Stomach (tissue), 9 donors: ENCODE measurements around the gene BCKDK. TPM values are rescaled to one million over a fixed set of nuclear protein-coding genes. Genes with fewer than 3 reads are reported as not detected.
"Not testable (repeated sequence)": the region's sequence is repeated elsewhere in the genome, so short reads cannot be mapped to it uniquely, and the experiment has no call there.

Source experiments
- DNase-seq, 2 donors: peaks; one replicate each; pipeline versions ENCODE4 v3.0.0 to v3.0.0-alpha.2; 2013 to 2019
- H3K27ac ChIP-seq, 5 donors: fragments of 200-600 bp in 4 of 5; sonication (generic) in 4 of 5; one replicate each; pipeline ENCODE4 v1.5.1; 2013 to 2019; ENCODE audit warnings: mild to moderate bottlenecking in 1 of 5, moderate library complexity in 1 of 5
- H3K27me3 ChIP-seq, 3 donors: fragments of 200-600 bp; sonication (generic); one replicate each; pipeline ENCODE4 v1.5.1; 2017 to 2019; ENCODE audit warnings: mixed run types in 1 of 3
- H3K36me3 ChIP-seq, 4 donors: fragments of 200-600 bp; sonication (generic); 1 replicate in 3 of 4; 2 replicates in 1 of 4; pipeline ENCODE4 v1.5.1; 2016 to 2019
- H3K4me1 ChIP-seq, 4 donors: fragments of 200-600 bp; sonication (generic); one replicate each; pipeline ENCODE4 v1.5.1; 2016 to 2019
- H3K4me3 ChIP-seq, 4 donors: fragments of 200-600 bp; sonication (generic) in 3 of 4; one replicate each; pipeline ENCODE4 v1.5.1; 2016 to 2019; ENCODE audit warnings: mild to moderate bottlenecking in 1 of 4
- H3K9me3 ChIP-seq, 4 donors: fragments of 200-600 bp; sonication (generic); one replicate each; pipeline ENCODE4 v1.5.1; 2016 to 2019
- EP300 ChIP-seq: sonication (generic); formaldehyde crosslinking; IDR thresholded peaks from one replicate; pipeline ENCODE4 v1.6.1; 2017; ENCODE audit warnings: antibody characterized with exemption
- POLR2A ChIP-seq, 4 donors: fragments of 450-650 bp; IDR thresholded peaks; one replicate each; pipeline ENCODE4 v1.6.1; 2016; ENCODE audit warnings: antibody characterized with exemption in 4 of 4, control low read depth in 2 of 4, mild to moderate bottlenecking in 1 of 4, moderate library complexity in 1 of 4
- POLR2AphosphoS5 ChIP-seq, 3 donors: sonication (generic); formaldehyde crosslinking; IDR thresholded peaks; one replicate each; pipeline ENCODE4 v1.6.1; 2016; ENCODE audit warnings: antibody characterized with exemption in 3 of 3
- WGBS, 5 donors: extraction: QIAGEN DNeasy Blood & Tissue Kit in 3 of 5; methylation state at CpG; one replicate each; pipeline versions ENCODE4 v1.1.5 to v1.1.7; 2013 to 2018; 5-methylcytosine and 5-hydroxymethylcytosine counted together
- intact Hi-C: fragments of 100-400 bp; cut with DNase I; formaldehyde crosslinking; loops from one replicate; pipeline ENCODE4 v1.15.1; 2023; ENCODE audit warnings: low total_unique reads
- polyA plus RNA-seq, 3 donors: library from polyadenylated mRNA; stranded (reverse); fragments of 200-250 nt; gene quantifications; one replicate each; pipeline ENCODE4 v1.2.3, GENCODE V29; 2013
- total RNA-seq, 5 donors: library from RNA; depleted of rRNA; stranded (reverse); fragments of >200 nt; gene quantifications; one replicate each; pipeline versions ENCODE4 v1.1.0 to v1.2.3, GENCODE V29; 2014 to 2016
- TF ChIP-seq, protein P1 (sequence below), 7 experiments: fragments of 450-650 bp in 4 of 7; fragments of 200-600 bp in 3 of 7; sonication (generic) in 3 of 7; IDR thresholded peaks; one replicate each; pipeline ENCODE4 v1.5.1; 2016 to 2019; ENCODE audit warnings: antibody characterized with exemption in 7 of 7, control low read depth in 2 of 7, mild to moderate bottlenecking in 1 of 7
- donor health status: healthy with polysubstance abuse.
- donor health status: Bipolar disorder and iron deficiency.
- donor health status: healthy.

Gene BCKDK
- total and polyA plus RNA-seq, 8 donors = 11.0 to 197 (median 37.5) TPM

DNA sequence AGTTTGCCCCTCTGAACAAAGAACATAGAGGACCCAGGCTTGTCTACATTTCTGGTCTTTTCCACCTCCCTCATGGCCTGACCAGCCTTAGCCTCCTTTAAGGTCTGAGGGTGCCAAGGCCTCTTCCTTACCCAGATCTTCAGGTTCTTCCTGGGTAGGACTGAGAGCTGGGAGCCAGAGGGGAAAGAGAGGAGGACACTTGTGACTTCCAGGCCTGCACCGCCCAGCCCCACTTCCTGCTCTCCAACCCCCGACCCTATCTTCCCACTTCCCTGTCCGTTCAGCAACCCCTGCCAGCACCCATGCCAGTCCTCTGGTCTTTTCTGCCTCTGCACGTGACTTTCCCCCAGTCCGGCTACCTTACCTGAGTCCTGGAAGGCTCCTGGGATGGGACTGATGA is 41.1 kb downstream of the BCKDK start:
- intact Hi-C loops = no loop called here
- no peak for DNase-seq
- no peak for TF ChIP-seq POLR2A (IDR thresholded peaks at IDR 0.05)
- TF ChIP-seq EP300 = no peak
- TF ChIP-seq, protein P1, sequence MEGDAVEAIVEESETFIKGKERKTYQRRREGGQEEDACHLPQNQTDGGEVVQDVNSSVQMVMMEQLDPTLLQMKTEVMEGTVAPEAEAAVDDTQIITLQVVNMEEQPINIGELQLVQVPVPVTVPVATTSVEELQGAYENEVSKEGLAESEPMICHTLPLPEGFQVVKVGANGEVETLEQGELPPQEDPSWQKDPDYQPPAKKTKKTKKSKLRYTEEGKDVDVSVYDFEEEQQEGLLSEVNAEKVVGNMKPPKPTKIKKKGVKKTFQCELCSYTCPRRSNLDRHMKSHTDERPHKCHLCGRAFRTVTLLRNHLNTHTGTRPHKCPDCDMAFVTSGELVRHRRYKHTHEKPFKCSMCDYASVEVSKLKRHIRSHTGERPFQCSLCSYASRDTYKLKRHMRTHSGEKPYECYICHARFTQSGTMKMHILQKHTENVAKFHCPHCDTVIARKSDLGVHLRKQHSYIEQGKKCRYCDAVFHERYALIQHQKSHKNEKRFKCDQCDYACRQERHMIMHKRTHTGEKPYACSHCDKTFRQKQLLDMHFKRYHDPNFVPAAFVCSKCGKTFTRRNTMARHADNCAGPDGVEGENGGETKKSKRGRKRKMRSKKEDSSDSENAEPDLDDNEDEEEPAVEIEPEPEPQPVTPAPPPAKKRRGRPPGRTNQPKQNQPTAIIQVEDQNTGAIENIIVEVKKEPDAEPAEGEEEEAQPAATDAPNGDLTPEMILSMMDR (IDR thresholded peaks at IDR 0.05) = no peak
- TF ChIP-seq POLR2AphosphoS5 (IDR thresholded peaks at IDR 0.05) = no peak
- Histone ChIP-seq H3K27ac (peak overlapping the region in 1 of 5 donors; percentile 17), H3K9me3 (no peaks in the 10 kb centered on the region), H3K27me3 (peaks cover 0 to 49% (median 7%) of the 10 kb centered on the region in 3 donors), H3K36me3 (no peaks in the 10 kb centered on the region), H3K4me3 (no peak overlapping the region), H3K4me1 (peaks cover 0 to 16% (median 10%) of the 10 kb centered on the region in 4 donors)
- 72 to 80% (median 77%) methylated on average over 5 of the region's 5 CpGs for WGBS, 5 donors

DNA sequence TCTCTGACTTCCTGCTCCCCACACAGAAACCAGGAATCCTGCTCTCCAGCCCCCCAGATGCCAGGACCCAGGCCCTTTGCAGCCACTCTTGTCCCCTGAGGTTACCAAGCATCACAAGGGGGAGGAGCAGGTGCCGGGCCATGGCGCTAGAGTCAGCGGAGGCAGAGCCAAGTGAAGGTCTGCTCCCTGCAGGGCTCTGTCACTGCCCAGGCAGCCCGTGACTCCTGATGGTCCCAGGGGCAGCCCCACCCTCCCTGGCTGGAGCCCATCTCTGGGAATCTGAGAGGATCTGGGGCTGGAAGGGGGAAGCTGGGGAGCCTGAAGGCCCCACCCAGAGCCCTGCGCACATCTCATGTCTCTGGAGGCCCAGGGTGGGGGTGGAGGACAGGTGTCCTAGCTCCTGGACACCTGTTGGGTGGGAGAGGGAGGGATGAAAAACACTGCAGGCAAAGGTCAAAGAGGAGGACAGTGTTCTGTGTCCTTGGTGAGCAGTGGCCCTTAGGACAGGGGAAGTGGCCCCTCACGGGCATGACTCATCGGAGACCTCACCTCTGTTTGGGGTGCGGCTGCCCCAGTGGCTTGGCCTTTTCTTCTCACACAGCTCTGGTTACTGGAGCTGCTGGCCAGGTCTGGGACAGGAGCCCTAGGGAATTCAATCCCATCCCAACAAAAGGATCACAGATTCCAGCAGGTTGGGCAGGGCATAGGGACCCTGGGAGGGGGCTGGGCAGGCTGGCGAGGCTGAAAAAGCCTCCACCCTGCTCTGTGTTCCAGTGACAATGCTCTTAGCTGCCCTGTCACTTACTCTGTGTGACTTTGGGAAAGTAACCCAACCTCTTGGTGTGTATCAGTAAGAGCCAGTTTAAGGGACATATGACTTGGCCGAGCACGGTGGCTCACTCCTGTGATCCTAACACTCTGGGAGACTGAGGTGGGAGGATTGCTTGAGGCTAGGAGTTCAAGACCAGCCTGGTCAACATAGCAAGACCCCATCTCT is 42.0 kb downstream of the BCKDK start, which contains the start of gene PRSS36:
Gene PRSS36 (minus strand): TSS at position 173 of the 997 bp plus-strand sequence. CDS start 31 bp downstream, at position 142.
- WGBS, 5 donors = 69 to 77% (median 74%) methylated on average over 8 to 11 of the region's 11 CpGs
- peak within 1 kb of the TSS in 1 of 5 donors; percentile 17 for H3K27ac ChIP-seq
- intact Hi-C loops = no loop called here
- H3K4me1 ChIP-seq = peaks cover 0 to 16% (median 10%) of the 10 kb centered on the region in 4 donors
- no peak for DNase-seq
- H3K9me3 ChIP-seq = no peaks in the 10 kb centered on the region
- H3K27me3 ChIP-seq = peaks cover 0 to 49% (median 7%) of the 10 kb centered on the region in 3 donors
- no peak within 1 kb of the TSS for H3K4me3 ChIP-seq
- TF ChIP-seq, protein P1 (IDR thresholded peaks at IDR 0.05) = no peak
- no peak for TF ChIP-seq EP300
- no peak for TF ChIP-seq POLR2AphosphoS5 (IDR thresholded peaks at IDR 0.05)
- TF ChIP-seq POLR2A (IDR thresholded peaks at IDR 0.05) = no peak
- H3K36me3 ChIP-seq = no peaks in the 10 kb centered on the region

DNA sequence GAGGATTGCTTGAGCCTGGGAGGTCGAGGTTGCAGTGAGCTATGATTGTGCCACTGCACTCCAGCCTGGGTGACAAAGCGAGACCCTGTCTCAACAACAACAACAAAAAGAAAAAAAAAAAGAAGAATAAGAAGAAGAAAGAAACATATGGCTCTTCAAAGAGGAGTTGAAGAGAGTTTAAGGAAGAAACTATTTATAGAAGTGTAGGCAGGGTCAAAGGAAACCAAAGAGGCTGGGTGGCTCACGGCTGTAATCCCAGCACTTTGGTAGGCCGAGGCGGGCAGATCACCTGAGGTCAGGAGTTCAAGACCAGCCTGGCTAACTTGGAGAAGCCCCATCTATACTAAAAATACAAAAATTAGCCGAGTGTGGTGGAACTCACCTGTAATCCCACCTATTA is 42.8 kb downstream of the BCKDK start:
- Histone ChIP-seq H3K27me3 (peaks cover 0 to 44% (median 7%) of the 10 kb centered on the region in 3 donors), H3K4me1 (peaks cover 0 to 16% (median 10%) of the 10 kb centered on the region in 4 donors)
- DNase-seq, H3K4me3 ChIP-seq, intact Hi-C loops, H3K9me3 ChIP-seq, H3K36me3 ChIP-seq, H3K27ac ChIP-seq: not testable (repeated sequence)
- WGBS, 5 donors = 73 to 90% (median 79%) methylated on average over 6 of the region's 6 CpGs

DNA sequence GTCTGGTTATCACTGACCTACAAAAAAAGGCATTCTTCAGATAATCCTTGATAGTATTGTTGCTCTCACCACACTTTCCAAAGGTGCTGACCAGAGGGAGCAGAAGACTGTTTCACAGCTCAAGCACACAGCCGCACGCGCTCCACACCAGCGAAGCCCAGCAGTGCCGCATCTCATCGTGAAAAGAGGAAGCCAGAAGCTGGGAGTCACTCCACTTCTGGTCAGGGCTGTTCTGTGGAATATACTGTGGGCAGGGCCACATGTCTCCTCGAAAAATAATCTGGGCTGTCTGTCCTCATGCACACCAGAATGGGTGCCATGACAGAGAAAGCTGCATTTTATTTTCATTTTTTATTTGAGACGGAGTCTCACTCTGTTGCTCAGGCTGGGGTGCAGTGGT is 49.0 kb downstream of the BCKDK start:
- intact Hi-C loops = no loop called here
- no peak overlapping the region for H3K4me3 ChIP-seq
- no peak for DNase-seq

More for the DNA sequence above, 49.0 kb downstream of the BCKDK start:
- Histone ChIP-seq H3K9me3 (no peaks in the 10 kb centered on the region), H3K4me1 (peaks cover 0 to 10% (median 3%) of the 10 kb centered on the region in 4 donors), H3K36me3 (no peaks in the 10 kb centered on the region), H3K27ac (no peak overlapping the region), H3K27me3 (peaks cover 0 to 14% (median 0%) of the 10 kb centered on the region in 3 donors)
- TF ChIP-seq POLR2A (IDR thresholded peaks at IDR 0.05) (no peak), POLR2AphosphoS5 (IDR thresholded peaks at IDR 0.05) (no peak), EP300 (no peak)
- TF ChIP-seq, protein P1 (IDR thresholded peaks at IDR 0.05) = no peak
- 16 to 33% (median 27%) methylated on average over 8 of the region's 8 CpGs for WGBS, 5 donors

Other genes starting within 250 kb of the BCKDK start
- gene BCL7C, start 214.3 kb upstream of the BCKDK start, total RNA-seq = 10 to 100 TPM; 12.2 to 44.6 (median 21.6) TPM
- gene BCL7C, start 214.3 kb upstream of the BCKDK start, polyA plus RNA-seq = 10 to 100 TPM; 39.5 to 58.2 (median 48.4) TPM
- 1 to 10 TPM in 1 of 5 donors, under 1 TPM in 2, not detected in 2; 0.29 to 2.3 (median 0.55) TPM for gene CTF1, start 211.8 kb upstream of the BCKDK start, total RNA-seq
- 1 to 10 TPM; 2.1 to 4.5 (median 2.9) TPM for gene CTF1, start 211.8 kb upstream of the BCKDK start, polyA plus RNA-seq
- 100 to 1,000 TPM in 1 of 5 donors, 10 to 100 TPM in 1, 1 to 10 TPM in 3; 6.7 to 252 (median 9.7) TPM for gene FBXL19, start 184.8 kb upstream of the BCKDK start, total RNA-seq
- gene FBXL19, start 184.8 kb upstream of the BCKDK start, polyA plus RNA-seq = 10 to 100 TPM in 1 of 3 donors, 1 to 10 TPM in 2; 5.8 to 12.7 (median 8.2) TPM
- 10 to 100 TPM in 2 of 5 donors, 1 to 10 TPM in 2, not detected in 1; 6.7 to 14.0 (median 11.2) TPM for gene ORAI3, start 159.3 kb upstream of the BCKDK start, total RNA-seq
- gene ORAI3, start 159.3 kb upstream of the BCKDK start, polyA plus RNA-seq = 10 to 100 TPM in 2 of 3 donors, 1 to 10 TPM in 1; 7.8 to 26.0 (median 10.5) TPM
- 10 to 100 TPM in 3 of 5 donors, 1 to 10 TPM in 2; 4.4 to 22.2 (median 19.2) TPM for gene SETD1A, start 150.6 kb upstream of the BCKDK start, total RNA-seq
- 1 to 10 TPM; 5.2 to 7.5 (median 5.9) TPM for gene SETD1A, start 150.6 kb upstream of the BCKDK start, polyA plus RNA-seq
- gene HSD3B7, start 123.2 kb upstream of the BCKDK start, total RNA-seq = 10 to 100 TPM in 3 of 5 donors, 1 to 10 TPM in 2; 2.9 to 52.7 (median 13.4) TPM
- 10 to 100 TPM in 1 of 3 donors, 1 to 10 TPM in 2; 4.3 to 19.5 (median 7.3) TPM for gene HSD3B7, start 123.2 kb upstream of the BCKDK start, polyA plus RNA-seq
- under 1 TPM in 1 of 5 donors, not detected in 4; 0.55 TPM for gene STX1B, start 97.7 kb upstream of the BCKDK start, total RNA-seq
- under 1 TPM; 0.15 to 1.00 (median 0.78) TPM for gene STX1B, start 97.7 kb upstream of the BCKDK start, polyA plus RNA-seq
- gene STX4, start 74.8 kb upstream of the BCKDK start, total RNA-seq = 100 to 1,000 TPM in 2 of 5 donors, 10 to 100 TPM in 3; 13.8 to 254 (median 60.0) TPM
- 10 to 100 TPM; 59.3 to 73.9 (median 60.4) TPM for gene STX4, start 74.8 kb upstream of the BCKDK start, polyA plus RNA-seq
- 10 to 100 TPM in 3 of 5 donors, 1 to 10 TPM in 1, not detected in 1; 8.6 to 14.2 (median 12.0) TPM for gene ZNF668, start 34.1 kb upstream of the BCKDK start, total RNA-seq
- gene ZNF668, start 34.1 kb upstream of the BCKDK start, polyA plus RNA-seq = 1 to 10 TPM; 5.7 to 10.0 (median 6.0) TPM
- 10 to 100 TPM in 2 of 5 donors, 1 to 10 TPM in 3; 6.7 to 13.4 (median 9.0) TPM for gene ZNF646, start 34.0 kb upstream of the BCKDK start, total RNA-seq
- 1 to 10 TPM; 2.1 to 5.0 (median 2.6) TPM for gene ZNF646, start 34.0 kb upstream of the BCKDK start, polyA plus RNA-seq
- 1 to 10 TPM in 3 of 5 donors, under 1 TPM in 1, not detected in 1; 0.87 to 5.3 (median 1.9) TPM for gene PRSS53, start 19.4 kb upstream of the BCKDK start, total RNA-seq
- gene PRSS53, start 19.4 kb upstream of the BCKDK start, polyA plus RNA-seq = 1 to 10 TPM in 2 of 3 donors, under 1 TPM in 1; 0.46 to 1.3 (median 1.1) TPM
- gene VKORC1, start 13.6 kb upstream of the BCKDK start, total RNA-seq = 100 to 1,000 TPM in 1 of 5 donors, 10 to 100 TPM in 4; 20.1 to 191 (median 35.0) TPM
- 10 to 100 TPM; 53.2 to 90.8 (median 62.9) TPM for gene VKORC1, start 13.6 kb upstream of the BCKDK start, polyA plus RNA-seq
- 100 to 1,000 TPM in 1 of 5 donors, 10 to 100 TPM in 4; 38.8 to 114 (median 64.9) TPM for gene KAT8, start 9.3 kb downstream of the BCKDK start, total RNA-seq
- 10 to 100 TPM; 45.0 to 51.4 (median 45.8) TPM for gene KAT8, start 9.3 kb downstream of the BCKDK start, polyA plus RNA-seq
- gene PRSS8, start 27.3 kb downstream of the BCKDK start, total RNA-seq = 100 to 1,000 TPM in 2 of 5 donors, 10 to 100 TPM in 2, 1 to 10 TPM in 1; 5.8 to 176 (median 70.5) TPM
- 100 to 1,000 TPM in 2 of 3 donors, 10 to 100 TPM in 1; 39.3 to 151 (median 115) TPM for gene PRSS8, start 27.3 kb downstream of the BCKDK start, polyA plus RNA-seq
- 10 to 100 TPM in 1 of 5 donors, 1 to 10 TPM in 1, under 1 TPM in 1, not detected in 2; 0.87 to 26.3 (median 2.6) TPM for gene PRSS36, start 41.7 kb downstream of the BCKDK start, total RNA-seq
- gene PRSS36, start 41.7 kb downstream of the BCKDK start, polyA plus RNA-seq = 1 to 10 TPM; 2.1 to 4.0 (median 2.9) TPM
- 100 to 1,000 TPM in 2 of 5 donors, 10 to 100 TPM in 3; 41.1 to 133 (median 60.3) TPM for gene FUS, start 71.8 kb downstream of the BCKDK start, total RNA-seq
- gene FUS, start 71.8 kb downstream of the BCKDK start, polyA plus RNA-seq = 100 to 1,000 TPM; 130 to 175 (median 135) TPM
- 100 to 1,000 TPM in 1 of 5 donors, 10 to 100 TPM in 4; 10.5 to 484 (median 29.8) TPM for gene PYCARD, start 94.4 kb downstream of the BCKDK start, total RNA-seq
- gene PYCARD, start 94.4 kb downstream of the BCKDK start, polyA plus RNA-seq = 10 to 100 TPM; 35.7 to 64.9 (median 49.9) TPM
- gene TRIM72, start 105.7 kb downstream of the BCKDK start, total RNA-seq = under 1 TPM in 1 of 5 donors, not detected in 4; under 0.01 TPM
- gene TRIM72, start 105.7 kb downstream of the BCKDK start, polyA plus RNA-seq = under 1 TPM in 2 of 3 donors, not detected in 1; 0.10 to 0.15 TPM
- not detected for gene PYDC1, start 108.7 kb downstream of the BCKDK start, total RNA-seq
- gene PYDC1, start 108.7 kb downstream of the BCKDK start, polyA plus RNA-seq = not detected
- 100 to 1,000 TPM in 2 of 5 donors, 1 to 10 TPM in 3; 1.8 to 145 (median 7.2) TPM for gene ITGAM, start 151.6 kb downstream of the BCKDK start, total RNA-seq
- 1 to 10 TPM; 1.2 to 3.8 (median 2.6) TPM for gene ITGAM, start 151.6 kb downstream of the BCKDK start, polyA plus RNA-seq
- gene ITGAX, start 246.8 kb downstream of the BCKDK start, total RNA-seq = 1 to 10 TPM in 4 of 5 donors, not detected in 1; 4.1 to 6.7 (median 5.6) TPM
- 1 to 10 TPM; 1.1 to 2.0 (median 1.9) TPM for gene ITGAX, start 246.8 kb downstream of the BCKDK start, polyA plus RNA-seq